Measurements from ENCODE around the gene DOK1.

DNA sequence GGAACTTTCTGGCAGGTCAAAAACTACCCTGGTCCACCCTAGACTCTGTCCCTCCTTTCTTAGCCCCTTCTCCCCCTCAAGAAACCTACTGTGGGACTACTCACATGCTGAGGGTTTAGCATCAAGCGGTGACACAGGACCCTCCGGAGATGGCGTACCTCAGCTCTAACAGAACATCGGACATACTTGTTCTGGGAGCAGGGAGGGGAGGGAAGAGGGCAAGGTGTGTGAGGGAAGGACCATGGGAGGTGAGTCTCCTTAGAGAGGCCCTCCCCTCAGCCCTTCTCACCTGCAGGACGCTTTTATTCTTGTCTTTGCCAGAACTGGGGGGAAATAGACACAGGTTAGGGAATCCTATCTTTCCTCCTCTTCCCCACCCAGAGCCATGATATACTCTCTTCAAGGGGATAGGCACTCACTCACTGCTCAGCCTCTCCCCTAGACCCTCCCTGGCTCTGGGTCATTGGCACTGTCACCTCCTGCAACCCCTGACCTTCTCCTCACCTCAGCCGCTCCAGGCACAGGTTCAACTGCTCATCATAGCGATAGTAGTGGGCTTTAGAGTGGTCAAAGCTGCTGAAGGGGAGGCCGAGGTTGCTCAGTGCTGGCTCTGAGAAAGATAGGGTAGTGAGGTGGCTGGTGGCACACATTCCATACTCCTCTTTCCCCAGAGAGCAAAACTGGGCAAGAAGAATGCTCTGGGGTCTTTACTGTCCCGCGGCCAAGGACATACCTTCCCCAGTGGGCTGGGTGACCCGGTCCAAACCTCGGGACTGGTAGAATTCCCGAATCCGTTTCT, 48.9 kb upstream of the DOK1 start:
- TF ChIP-seq, protein P1, sequence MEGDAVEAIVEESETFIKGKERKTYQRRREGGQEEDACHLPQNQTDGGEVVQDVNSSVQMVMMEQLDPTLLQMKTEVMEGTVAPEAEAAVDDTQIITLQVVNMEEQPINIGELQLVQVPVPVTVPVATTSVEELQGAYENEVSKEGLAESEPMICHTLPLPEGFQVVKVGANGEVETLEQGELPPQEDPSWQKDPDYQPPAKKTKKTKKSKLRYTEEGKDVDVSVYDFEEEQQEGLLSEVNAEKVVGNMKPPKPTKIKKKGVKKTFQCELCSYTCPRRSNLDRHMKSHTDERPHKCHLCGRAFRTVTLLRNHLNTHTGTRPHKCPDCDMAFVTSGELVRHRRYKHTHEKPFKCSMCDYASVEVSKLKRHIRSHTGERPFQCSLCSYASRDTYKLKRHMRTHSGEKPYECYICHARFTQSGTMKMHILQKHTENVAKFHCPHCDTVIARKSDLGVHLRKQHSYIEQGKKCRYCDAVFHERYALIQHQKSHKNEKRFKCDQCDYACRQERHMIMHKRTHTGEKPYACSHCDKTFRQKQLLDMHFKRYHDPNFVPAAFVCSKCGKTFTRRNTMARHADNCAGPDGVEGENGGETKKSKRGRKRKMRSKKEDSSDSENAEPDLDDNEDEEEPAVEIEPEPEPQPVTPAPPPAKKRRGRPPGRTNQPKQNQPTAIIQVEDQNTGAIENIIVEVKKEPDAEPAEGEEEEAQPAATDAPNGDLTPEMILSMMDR (conservative IDR thresholded peaks at IDR 0.05; ENCODE audit: low read depth, low read length): no peak
- TF ChIP-seq EZH2phosphoT487 (IDR thresholded peaks at IDR 0.05; ENCODE audit: borderline replicate concordance, low read length) (no peak), EZH2 (IDR thresholded peaks at IDR 0.05; ENCODE audit: low read length, unreplicated experiment) (no peak)
